Measurements from ENCODE around the gene ORC3.

Gene ORC3

DNA sequence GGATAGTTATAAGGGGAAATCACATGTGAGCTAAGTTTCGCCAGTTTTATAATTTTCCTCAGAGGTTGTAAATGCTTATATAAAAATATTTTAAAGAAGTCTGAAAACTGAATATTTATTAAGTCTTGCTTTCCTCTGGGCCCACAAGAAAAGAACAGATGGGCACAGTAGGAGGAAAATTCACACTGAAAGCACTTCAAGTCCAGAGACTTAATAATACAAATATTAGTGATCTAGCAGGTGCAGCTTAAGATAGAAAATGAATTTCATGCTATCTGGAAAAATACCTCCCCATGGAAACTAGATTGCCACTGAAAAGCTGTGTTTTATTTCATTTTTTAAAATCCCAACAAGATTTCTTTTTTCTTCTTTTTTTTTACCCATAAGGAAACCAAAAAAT, 47.2 kb downstream of the ORC3 start:
- H3K36me3 ChIP-seq (ENCODE audit: low read depth) = peaks cover 50% of the 10 kb centered on the region
- no peaks in the 10 kb centered on the region for H3K4me1 ChIP-seq (ENCODE audit: insufficient read depth, poor library complexity, severe bottlenecking)
- DNase-seq (ENCODE audit: low spot score) (no peak), ATAC-seq (ENCODE audit: low read depth) (no peak)
- H3K27ac ChIP-seq (ENCODE audit: poor library complexity, severe bottlenecking) = no peak overlapping the region
- no peak overlapping the region for H3K4me3 ChIP-seq (ENCODE audit: severe bottlenecking)
- TF ChIP-seq, protein P1, sequence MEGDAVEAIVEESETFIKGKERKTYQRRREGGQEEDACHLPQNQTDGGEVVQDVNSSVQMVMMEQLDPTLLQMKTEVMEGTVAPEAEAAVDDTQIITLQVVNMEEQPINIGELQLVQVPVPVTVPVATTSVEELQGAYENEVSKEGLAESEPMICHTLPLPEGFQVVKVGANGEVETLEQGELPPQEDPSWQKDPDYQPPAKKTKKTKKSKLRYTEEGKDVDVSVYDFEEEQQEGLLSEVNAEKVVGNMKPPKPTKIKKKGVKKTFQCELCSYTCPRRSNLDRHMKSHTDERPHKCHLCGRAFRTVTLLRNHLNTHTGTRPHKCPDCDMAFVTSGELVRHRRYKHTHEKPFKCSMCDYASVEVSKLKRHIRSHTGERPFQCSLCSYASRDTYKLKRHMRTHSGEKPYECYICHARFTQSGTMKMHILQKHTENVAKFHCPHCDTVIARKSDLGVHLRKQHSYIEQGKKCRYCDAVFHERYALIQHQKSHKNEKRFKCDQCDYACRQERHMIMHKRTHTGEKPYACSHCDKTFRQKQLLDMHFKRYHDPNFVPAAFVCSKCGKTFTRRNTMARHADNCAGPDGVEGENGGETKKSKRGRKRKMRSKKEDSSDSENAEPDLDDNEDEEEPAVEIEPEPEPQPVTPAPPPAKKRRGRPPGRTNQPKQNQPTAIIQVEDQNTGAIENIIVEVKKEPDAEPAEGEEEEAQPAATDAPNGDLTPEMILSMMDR (IDR thresholded peaks at IDR 0.05; ENCODE audit: poor library complexity, severe bottlenecking) = no peak
- H3K9me3 ChIP-seq (ENCODE audit: severe bottlenecking) = no peaks in the 10 kb centered on the region
- no peaks in the 10 kb centered on the region for H3K27me3 ChIP-seq (ENCODE audit: insufficient read depth, poor library complexity, severe bottlenecking)

GRCh38 chr6:87639373-87639772, 49.4 kb downstream of the ORC3 start:
- Histone ChIP-seq H3K27ac (ENCODE audit: poor library complexity, severe bottlenecking) (no peak overlapping the region), H3K9me3 (ENCODE audit: severe bottlenecking) (no peaks in the 10 kb centered on the region), H3K4me3 (ENCODE audit: severe bottlenecking) (no peak overlapping the region), H3K4me1 (ENCODE audit: insufficient read depth, poor library complexity, severe bottlenecking) (no peaks in the 10 kb centered on the region), H3K36me3 (ENCODE audit: low read depth) (peaks cover 41% of the 10 kb centered on the region), H3K27me3 (ENCODE audit: insufficient read depth, poor library complexity, severe bottlenecking) (no peaks in the 10 kb centered on the region)
- TF ChIP-seq, protein P1 (IDR thresholded peaks at IDR 0.05; ENCODE audit: poor library complexity, severe bottlenecking) = no peak
- DNase-seq (ENCODE audit: low spot score) = no peak
- no peak for ATAC-seq (ENCODE audit: low read depth)

DNA sequence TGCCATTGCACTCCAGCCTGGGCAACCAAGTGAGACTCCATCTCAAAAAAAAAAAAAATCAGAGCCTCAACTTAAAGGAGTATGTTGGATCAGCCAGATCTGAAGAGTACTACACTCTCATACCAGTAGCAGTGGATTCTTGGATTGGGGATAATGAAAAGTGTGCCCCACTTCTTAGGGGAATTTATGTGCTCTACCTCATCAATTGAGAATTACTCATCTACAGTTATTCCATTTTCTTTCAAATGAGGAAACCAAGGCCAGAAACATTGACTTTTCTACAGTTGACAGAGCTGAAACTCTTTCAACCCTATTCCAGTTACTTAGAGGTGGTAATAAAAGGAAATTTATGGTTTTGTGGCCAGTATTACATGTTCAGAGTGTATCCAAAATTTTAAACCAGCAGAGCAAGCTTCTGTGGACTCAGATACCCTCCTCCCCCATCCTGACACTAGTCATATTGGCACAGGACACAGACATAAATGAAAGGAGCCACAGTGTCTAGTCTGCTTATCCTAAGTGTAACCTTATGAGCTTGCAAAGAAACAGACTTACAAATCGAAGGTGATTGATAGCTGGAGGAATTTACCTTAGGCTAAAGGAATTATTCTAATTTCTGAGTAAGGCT, 51.2 kb downstream of the ORC3 start:
- ATAC-seq (ENCODE audit: low read depth) (no peak), DNase-seq (ENCODE audit: low spot score) (no peak)
- Histone ChIP-seq H3K27me3 (ENCODE audit: insufficient read depth, poor library complexity, severe bottlenecking) (no peaks in the 10 kb centered on the region), H3K36me3 (ENCODE audit: low read depth) (peaks cover 32% of the 10 kb centered on the region), H3K4me3 (ENCODE audit: severe bottlenecking) (no peak overlapping the region), H3K9me3 (ENCODE audit: severe bottlenecking) (no peaks in the 10 kb centered on the region), H3K27ac (ENCODE audit: poor library complexity, severe bottlenecking) (no peak overlapping the region), H3K4me1 (ENCODE audit: insufficient read depth, poor library complexity, severe bottlenecking) (no peaks in the 10 kb centered on the region)
- TF ChIP-seq, protein P1 (IDR thresholded peaks at IDR 0.05; ENCODE audit: poor library complexity, severe bottlenecking) = no peak

GRCh38 chr6:87645080-87645479, 55.1 kb downstream of the ORC3 start:
- ATAC-seq (ENCODE audit: low read depth) = no peak
- no peak for DNase-seq (ENCODE audit: low spot score)
- Histone ChIP-seq H3K4me1 (ENCODE audit: insufficient read depth, poor library complexity, severe bottlenecking) (no peaks in the 10 kb centered on the region), H3K4me3 (ENCODE audit: severe bottlenecking) (no peak overlapping the region), H3K27ac (ENCODE audit: poor library complexity, severe bottlenecking) (no peak overlapping the region), H3K36me3 (ENCODE audit: low read depth) (peaks cover 7% of the 10 kb centered on the region; the same call in 1 of the 2 replicates), H3K27me3 (ENCODE audit: insufficient read depth, poor library complexity, severe bottlenecking) (no peaks in the 10 kb centered on the region), H3K9me3 (ENCODE audit: severe bottlenecking) (no peaks in the 10 kb centered on the region)
- TF ChIP-seq, protein P1 (IDR thresholded peaks at IDR 0.05; ENCODE audit: poor library complexity, severe bottlenecking) = no peak
